SK-N-SH (cell line): ENCODE measurements around the gene NTRK3.

Source experiments
- CTCF ChIP-seq: fragments of 200-600 bp; sonication (generic); IDR thresholded peaks from 2 replicates; pipeline ENCODE4 v1.6.1; 2017; ENCODE audit warnings: antibody characterized with exemption, mild to moderate bottlenecking, moderate library complexity
- FOSL2 ChIP-seq: IDR thresholded peaks from 2 replicates; pipeline ENCODE4 v1.4.0; 2012; ENCODE audit warnings: low read depth, mild to moderate bottlenecking, moderate library complexity, borderline replicate concordance
- JUND ChIP-seq: IDR thresholded peaks from 2 replicates; pipeline ENCODE4 v1.4.0; 2012
- NFIC ChIP-seq: IDR thresholded peaks from 2 replicates; pipeline ENCODE4 v1.4.0; 2012; ENCODE audit warnings: borderline replicate concordance
- RCOR1 ChIP-seq: fragments of 150-350 bp; IDR thresholded peaks from 2 replicates; pipeline ENCODE4 v1.6.1; 2017; ENCODE audit warnings: antibody characterized with exemption, low read length
- TAF1 ChIP-seq: IDR thresholded peaks from 2 replicates; pipeline ENCODE4 v1.6.1; 2012; ENCODE audit warnings: low read depth, mild to moderate bottlenecking, low read length, moderate library complexity, borderline replicate concordance
- YY1 ChIP-seq: IDR thresholded peaks from 2 replicates; pipeline ENCODE4 v1.4.0; 2012; ENCODE audit warnings: low read depth, mild to moderate bottlenecking
- TF ChIP-seq, protein P1 (sequence below): fragments of 150-350 bp; IDR thresholded peaks from 2 replicates; pipeline ENCODE4 v1.6.1; 2017; ENCODE audit warnings: antibody characterized with exemption, low read length, low read depth, borderline replicate concordance

DNA sequence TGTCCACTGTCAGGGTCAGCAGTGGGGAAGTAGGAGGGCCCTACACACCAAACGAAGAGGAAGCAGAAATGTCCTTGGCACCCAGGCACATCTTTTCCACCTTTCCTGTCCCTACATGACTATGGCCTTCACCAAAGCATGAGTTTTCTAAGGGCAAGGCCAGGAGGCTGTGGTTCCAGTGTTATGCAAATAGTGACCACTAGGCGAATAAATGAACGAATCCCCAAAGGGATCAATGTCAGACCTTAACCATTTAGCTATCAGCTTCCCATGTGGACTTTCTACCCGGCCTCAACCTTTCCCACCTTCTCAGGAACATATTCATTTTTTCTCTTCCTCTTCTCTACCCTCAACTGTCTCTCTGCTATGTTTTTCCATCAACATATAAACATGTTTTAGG is 63.1 kb downstream of the NTRK3 start:
- TF ChIP-seq RCOR1, result no peak
- no peak for TF ChIP-seq FOSL2
- TF ChIP-seq CTCF, result no peak; the same call in 1 of the 2 replicates
- no peak for TF ChIP-seq TAF1
- no peak for TF ChIP-seq NFIC
- TF ChIP-seq YY1, result no peak
- TF ChIP-seq JUND, result no peak
- TF ChIP-seq, protein P1, sequence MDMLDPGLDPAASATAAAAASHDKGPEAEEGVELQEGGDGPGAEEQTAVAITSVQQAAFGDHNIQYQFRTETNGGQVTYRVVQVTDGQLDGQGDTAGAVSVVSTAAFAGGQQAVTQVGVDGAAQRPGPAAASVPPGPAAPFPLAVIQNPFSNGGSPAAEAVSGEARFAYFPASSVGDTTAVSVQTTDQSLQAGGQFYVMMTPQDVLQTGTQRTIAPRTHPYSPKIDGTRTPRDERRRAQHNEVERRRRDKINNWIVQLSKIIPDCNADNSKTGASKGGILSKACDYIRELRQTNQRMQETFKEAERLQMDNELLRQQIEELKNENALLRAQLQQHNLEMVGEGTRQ, result no peak
